ENCODE data around the gene SRGAP2B. TPM values are rescaled to one million over a fixed set of nuclear protein-coding genes. Genes with fewer than 3 reads are reported as not detected.
A peak's percentile ranks its signal among the peaks of the same experiment; 100 is the strongest.
"Not testable (repeated sequence)": the region's sequence is repeated elsewhere in the genome, so short reads cannot be mapped to it uniquely, and the experiment has no call there.

Gene SRGAP2B
- total RNA-seq, 1 donor from 2014 or later, result 32.0 TPM

- not testable (repeated sequence) for DNase-seq (ENCODE audit: low read depth)
Observed at GRCh38 chr1:144913977-144914734, 181.0 kb downstream of the SRGAP2B start.

- DNase-seq (ENCODE audit: low read depth), result not testable (repeated sequence)
Observed at GRCh38 chr1:144913458-144913857, 181.7 kb downstream of the SRGAP2B start.

DNA sequence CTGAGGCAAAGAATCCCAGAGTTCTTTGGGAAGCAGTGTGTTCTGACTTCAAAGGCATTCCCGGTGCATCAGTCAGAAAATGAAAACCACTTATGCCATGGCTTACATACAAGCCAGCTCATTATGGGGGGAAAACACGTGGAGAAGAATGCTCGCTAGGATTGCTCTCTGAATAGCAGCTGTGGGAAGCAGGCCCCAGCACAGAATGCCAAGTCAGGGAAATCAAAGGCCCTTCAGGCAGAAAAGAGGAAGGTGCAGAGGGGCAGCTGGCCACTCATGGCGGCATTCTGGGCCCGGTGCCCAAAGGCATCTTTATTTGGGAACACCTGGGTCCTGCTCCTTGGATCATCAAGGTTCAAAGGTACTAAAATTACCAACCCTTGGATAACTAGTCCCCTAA is 184.4 kb downstream of the SRGAP2B start:
- not testable (repeated sequence) for DNase-seq (ENCODE audit: low read depth)

DNA sequence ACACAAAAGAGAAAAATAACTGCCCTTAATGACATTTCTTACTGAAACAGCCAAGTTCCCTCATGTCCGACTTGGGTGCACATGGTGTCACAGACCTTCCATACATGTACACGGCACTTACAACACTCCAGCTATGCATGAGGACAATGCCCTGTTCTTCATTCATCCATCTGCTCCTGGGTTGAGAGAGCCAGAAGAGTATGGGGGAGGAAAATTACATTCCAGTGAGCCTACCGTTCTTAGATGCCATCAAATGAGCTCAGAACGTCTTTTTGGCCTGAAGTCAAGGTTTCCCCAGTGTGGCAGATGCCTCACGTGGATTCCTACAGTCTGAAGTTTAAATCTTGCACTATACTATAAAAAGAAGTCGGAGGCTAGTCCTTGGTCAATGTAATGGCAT is 194.3 kb downstream of the SRGAP2B start:
- DNase-seq (ENCODE audit: low read depth), result not testable (repeated sequence)

- not testable (repeated sequence) for DNase-seq (ENCODE audit: low read depth)
Observed at GRCh38 chr1:144894454-144895201, 200.5 kb downstream of the SRGAP2B start.

GRCh38 chr1:144893710-144894438 is 201.3 kb downstream of the SRGAP2B start:
- DNase-seq (ENCODE audit: low read depth), result not testable (repeated sequence)

- DNase-seq (ENCODE audit: low read depth), result not testable (repeated sequence)
Observed at GRCh38 chr1:144893062-144893461, 202.1 kb downstream of the SRGAP2B start.

DNA sequence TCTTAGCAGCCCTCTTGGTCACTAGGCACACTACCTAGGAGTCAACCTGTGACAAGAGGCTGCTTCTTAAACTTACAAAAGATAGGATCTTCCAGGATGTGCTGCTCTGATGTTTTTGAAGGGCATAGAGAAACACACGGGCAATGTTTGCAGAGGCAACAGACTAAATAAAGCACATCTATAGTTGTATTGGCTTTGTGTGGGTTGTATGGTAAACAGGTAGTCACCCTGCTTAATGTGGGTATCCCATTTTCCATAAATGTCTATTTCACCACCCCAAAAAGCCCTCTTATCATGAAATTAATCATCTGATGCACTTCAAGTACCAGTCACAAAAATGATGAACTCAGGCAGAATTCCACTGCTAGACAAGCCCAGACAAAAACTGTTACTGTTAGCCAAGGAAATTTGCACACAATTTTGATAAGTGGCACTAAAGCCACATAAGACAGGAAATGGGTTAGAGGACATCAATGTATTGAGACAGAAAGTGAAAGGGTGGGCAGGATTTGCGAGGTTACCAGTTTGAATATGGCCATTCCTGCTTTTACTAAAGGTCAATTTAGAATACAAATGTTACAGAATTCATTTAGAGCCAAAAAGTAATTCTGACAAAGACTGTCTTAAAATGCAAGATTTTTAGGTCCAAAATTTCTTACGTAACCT is 205.5 kb downstream of the SRGAP2B start:
- DNase-seq (ENCODE audit: low read depth), result not testable (repeated sequence)

DNA sequence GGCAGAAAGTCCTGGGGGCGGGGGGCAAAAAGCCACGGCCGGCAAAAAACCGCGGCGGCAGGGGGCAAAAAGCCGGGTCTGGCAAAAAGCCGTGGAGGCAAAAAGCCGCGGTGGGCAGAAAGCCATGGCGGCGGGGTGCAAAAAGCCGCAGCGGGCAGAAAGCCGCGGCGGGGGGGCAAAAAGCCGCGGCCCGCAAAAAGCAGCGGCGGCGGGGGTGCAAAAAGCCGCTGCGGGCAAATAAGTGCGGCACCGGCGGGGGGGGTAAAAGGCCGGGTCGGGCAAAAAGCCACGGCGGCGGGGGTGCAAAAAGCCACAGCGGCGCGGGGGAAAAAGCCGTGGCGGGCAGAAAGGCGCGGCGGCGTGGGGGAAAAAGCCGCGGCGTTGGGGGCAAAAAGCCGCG is 212.1 kb downstream of the SRGAP2B start:
- peak; percentile 8 for DNase-seq (ENCODE audit: low read depth)

DNA sequence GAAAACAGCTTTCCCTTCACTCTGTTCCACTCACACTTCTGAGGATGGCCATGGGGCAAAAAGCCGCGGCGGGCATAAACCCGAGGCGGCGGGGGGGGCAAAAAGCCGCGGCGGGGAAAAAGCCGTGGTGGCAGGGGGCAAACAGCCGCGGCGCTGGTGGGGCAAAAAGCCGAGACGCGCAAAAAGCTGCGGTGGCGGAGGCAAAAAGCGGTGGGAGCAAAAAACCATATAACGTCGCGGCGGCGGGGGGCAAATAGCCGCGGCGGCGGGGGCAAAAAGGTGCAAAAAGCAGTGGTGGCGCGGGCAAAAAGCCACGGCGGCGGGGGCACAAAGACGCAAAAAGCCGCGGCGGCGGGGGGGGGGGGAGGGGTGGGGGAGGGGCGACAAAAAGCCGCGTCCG is 212.8 kb downstream of the SRGAP2B start:
- not testable (repeated sequence) for DNase-seq (ENCODE audit: low read depth)

- DNase-seq (ENCODE audit: low read depth), result not testable (repeated sequence)
Observed at GRCh38 chr1:144858607-144859006, 236.5 kb downstream of the SRGAP2B start.

Other genes with a start within 250 kb of the SRGAP2B start
- gene FAM72D, start 646 bp upstream of the SRGAP2B start, total RNA-seq, result 0.31 TPM in 1 of 2 replicates, not detected in the other
- gene PPIAL4D, start 146.8 kb upstream of the SRGAP2B start, total RNA-seq, result not detected in 2 replicates

Measured in myocyte (in vitro differentiated cells).